Testis (tissue), 2 donors: ENCODE measurements around the gene PRKCA.

Experiments used
- POLR2A ChIP-seq: fragments of 450-650 bp; IDR thresholded peaks from one replicate; pipeline ENCODE4 v1.6.1; 2017; ENCODE audit warnings: antibody characterized with exemption, mild to moderate bottlenecking, moderate library complexity
- TF ChIP-seq, protein P1 (sequence below), 3 experiments: fragments of 450-650 bp in 2 of 3; fragments of 200-600 bp in 1 of 3; sonication (generic) in 1 of 3; IDR thresholded peaks; one replicate each; pipeline ENCODE4 v1.5.1; 2016 to 2019; ENCODE audit warnings: antibody characterized with exemption in 3 of 3, mild to moderate bottlenecking in 2 of 3, moderate library complexity in 1 of 3

DNA sequence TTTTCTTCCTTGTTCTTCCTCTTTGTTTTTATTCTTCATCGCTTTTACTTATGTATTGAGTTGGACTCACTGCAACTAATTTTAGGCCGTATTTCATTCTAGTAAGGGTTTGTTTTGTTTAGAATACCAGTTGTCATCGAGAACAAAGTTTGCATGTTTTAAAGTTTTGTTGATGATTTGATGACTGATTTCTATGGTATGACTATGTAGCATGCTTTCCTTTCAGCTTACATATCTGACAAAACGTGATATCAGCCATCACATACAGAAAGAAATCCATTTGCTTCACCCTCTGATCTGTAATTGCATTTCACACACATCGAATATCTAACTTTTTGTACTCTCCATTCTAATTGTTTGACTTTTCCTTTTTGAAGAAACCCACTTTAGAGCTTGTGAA, 4.0 kb downstream of the PRKCA start:
- TF ChIP-seq POLR2A: no peak
- TF ChIP-seq, protein P1, sequence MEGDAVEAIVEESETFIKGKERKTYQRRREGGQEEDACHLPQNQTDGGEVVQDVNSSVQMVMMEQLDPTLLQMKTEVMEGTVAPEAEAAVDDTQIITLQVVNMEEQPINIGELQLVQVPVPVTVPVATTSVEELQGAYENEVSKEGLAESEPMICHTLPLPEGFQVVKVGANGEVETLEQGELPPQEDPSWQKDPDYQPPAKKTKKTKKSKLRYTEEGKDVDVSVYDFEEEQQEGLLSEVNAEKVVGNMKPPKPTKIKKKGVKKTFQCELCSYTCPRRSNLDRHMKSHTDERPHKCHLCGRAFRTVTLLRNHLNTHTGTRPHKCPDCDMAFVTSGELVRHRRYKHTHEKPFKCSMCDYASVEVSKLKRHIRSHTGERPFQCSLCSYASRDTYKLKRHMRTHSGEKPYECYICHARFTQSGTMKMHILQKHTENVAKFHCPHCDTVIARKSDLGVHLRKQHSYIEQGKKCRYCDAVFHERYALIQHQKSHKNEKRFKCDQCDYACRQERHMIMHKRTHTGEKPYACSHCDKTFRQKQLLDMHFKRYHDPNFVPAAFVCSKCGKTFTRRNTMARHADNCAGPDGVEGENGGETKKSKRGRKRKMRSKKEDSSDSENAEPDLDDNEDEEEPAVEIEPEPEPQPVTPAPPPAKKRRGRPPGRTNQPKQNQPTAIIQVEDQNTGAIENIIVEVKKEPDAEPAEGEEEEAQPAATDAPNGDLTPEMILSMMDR (IDR thresholded peaks at IDR 0.05): no peak
